ENCODE measurements around the gene ANKRD39.

ANKRD39 gene

GRCh38 chr2:96867756-96868554 is 10.1 kb upstream of the ANKRD39 start:
- no peak for TF ChIP-seq CTCF (IDR thresholded peaks at IDR 0.05)

- TF ChIP-seq CTCF (IDR thresholded peaks at IDR 0.05) = no peak
Observed at GRCh38 chr2:96866986-96867755, 9.4 kb upstream of the ANKRD39 start.

DNA sequence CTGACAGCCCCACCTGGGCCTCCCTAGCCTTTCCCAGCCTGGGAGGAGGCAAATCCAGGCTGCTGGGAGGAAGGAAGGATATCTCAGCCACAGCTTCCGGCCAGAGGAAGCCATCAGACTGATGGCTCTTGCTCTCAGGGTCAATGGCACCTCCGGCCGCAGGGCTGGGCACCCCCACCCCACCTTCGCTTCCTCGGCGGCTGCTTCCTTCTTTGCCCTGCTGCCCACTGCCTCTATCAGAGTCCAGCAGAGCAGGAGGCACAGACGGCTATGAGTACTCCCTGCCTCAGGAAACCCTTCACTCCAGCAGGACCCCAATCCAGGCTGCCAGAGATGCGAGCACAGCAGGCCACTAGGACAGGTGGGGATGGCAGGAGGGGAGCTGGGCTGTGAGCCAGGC is 8.8 kb upstream of the ANKRD39 start:
- TF ChIP-seq CTCF (IDR thresholded peaks at IDR 0.05) = no peak

GRCh38 chr2:96866149-96866548 is 8.3 kb upstream of the ANKRD39 start:
- no peak for TF ChIP-seq CTCF (IDR thresholded peaks at IDR 0.05)

GRCh38 chr2:96865654-96866053 is 7.8 kb upstream of the ANKRD39 start:
- no peak for TF ChIP-seq CTCF (IDR thresholded peaks at IDR 0.05)

- no peak for TF ChIP-seq CTCF (IDR thresholded peaks at IDR 0.05)
Observed at GRCh38 chr2:96864343-96865091, 6.7 kb upstream of the ANKRD39 start.

- TF ChIP-seq CTCF (IDR thresholded peaks at IDR 0.05) = no peak
Observed at GRCh38 chr2:96863575-96864342, 5.9 kb upstream of the ANKRD39 start.
